GM12878 (cell line): ENCODE data around the gene HNRNPR. TPM values are rescaled to one million over a fixed set of nuclear protein-coding genes. Genes with fewer than 3 reads are reported as not detected.

Source experiments
- ATAC-seq: fragments of 200-7000 bp; cut with Tn5 transposase; 3 replicates; pipeline ENCODE4 v1.9.1; 2020; ENCODE audit warnings: mild to moderate bottlenecking, moderate library complexity
- BruUV-seq: library from RNA; stranded (reverse); fragments of 400-500 nt; replicated peaks from 2 replicates; lab custom pipeline; 2021; lab: Mats Ljungman, UMichigan
- CTCF ChIA-PET: fragments of 300-600 bp; sonication (Branson Sonifier 250); formaldehyde crosslinking; extraction: SDS; loops from one replicate; lab custom pipeline; 2021; ENCODE audit warnings: inconsistent platforms; lab: Yijun Ruan, JAX
- POLR2A ChIA-PET: fragments of 350-600 bp; formaldehyde crosslinking; extraction: SDS; loops from one replicate; lab custom pipeline; 2021; ENCODE audit warnings: inconsistent platforms; lab: Charles Lee
- RAD21 ChIA-PET: fragments of 300-600 bp; sonication (Branson Sonifier 250); formaldehyde crosslinking; loops from one replicate; lab custom pipeline; 2023; ENCODE audit warnings: antibody characterized with exemption; ENCODE audit not compliant: unreplicated experiment; lab: Charles Lee
- SMC1A ChIA-PET: fragments of 300-600 bp; sonication (Branson Sonifier 250); formaldehyde crosslinking; loops from one replicate; lab custom pipeline; 2023; ENCODE audit not compliant: unreplicated experiment, uncharacterized antibody; lab: Charles Lee
- DNase-seq: peaks from one replicate; pipeline ENCODE4 v3.0.0-alpha.2; 2011; ENCODE audit warnings: low read depth, low spot score
- FAIRE-seq: peaks from 3 replicates; lab custom pipeline; 2011; peaks lifted over from hg19 to GRCh38; lab: Jason Lieb, UNC
- H2AFZ ChIP-seq: 2 replicates; pipeline ENCODE4 v1.6.0; 2011; ENCODE audit warnings: low read depth, low read length, control low read depth; ENCODE audit not compliant: control insufficient read depth
- H3K27ac ChIP-seq: 2 replicates; pipeline ENCODE4 v1.5.1; 2011; ENCODE audit warnings: control low read depth; ENCODE audit not compliant: control insufficient read depth, insufficient read depth
- H3K27me3 ChIP-seq, 2 experiments: replicated peaks in 1 of 2; 2 replicates each; pipeline versions ENCODE4 v1.6.0 to v1.6.1; 2011; ENCODE audit warnings: low read length in 1 of 2; ENCODE audit not compliant: control insufficient read depth in 2 of 2, insufficient read depth in 2 of 2
- H3K36me3 ChIP-seq, 2 experiments: 2 replicates each; pipeline ENCODE4 v1.5.1; 2011; ENCODE audit warnings: low read length in 1 of 2; ENCODE audit not compliant: control insufficient read depth in 2 of 2, insufficient read depth in 2 of 2
- H3K4me1 ChIP-seq: 2 replicates; pipeline ENCODE4 v1.6.1; 2011; ENCODE audit warnings: mild to moderate bottlenecking, low read length, moderate library complexity, mixed read lengths; ENCODE audit not compliant: control insufficient read depth, insufficient read depth
- H3K4me2 ChIP-seq: 2 replicates; pipeline ENCODE4 v1.6.0; 2011; ENCODE audit warnings: control low read depth; ENCODE audit not compliant: control insufficient read depth, insufficient read depth
- H3K4me3 ChIP-seq: fragments of 200-600 bp; sonication (generic); 2 replicates; pipeline ENCODE4 v1.5.1; 2016
- H3K79me2 ChIP-seq: 2 replicates; pipeline ENCODE4 v1.6.0; 2011; ENCODE audit warnings: low read length; ENCODE audit not compliant: control insufficient read depth, insufficient read depth
- H3K9ac ChIP-seq: 2 replicates; pipeline ENCODE4 v1.8.0; 2011; ENCODE audit warnings: low read length, control low read depth, mixed read lengths; ENCODE audit not compliant: control insufficient read depth, insufficient read depth
- H3K9me3 ChIP-seq: replicated peaks from 3 replicates; pipeline ENCODE4 v1.5.1; 2011; ENCODE audit warnings: mild to moderate bottlenecking, low read length; ENCODE audit not compliant: control insufficient read depth, insufficient read depth
- H4K20me1 ChIP-seq: 2 replicates; pipeline ENCODE4 v1.6.0; 2011; ENCODE audit not compliant: control insufficient read depth, insufficient read depth
- BCL11A ChIP-seq: IDR thresholded peaks from 2 replicates; pipeline ENCODE4 v1.6.1; 2011; ENCODE audit warnings: low read depth, low read length
- BRCA1 ChIP-seq: IDR thresholded peaks from 2 replicates; pipeline ENCODE4 v1.6.1; 2011; ENCODE audit warnings: low read depth, low read length, improper control_type of control experiment
- EZH2 ChIP-seq: IDR thresholded peaks from 2 replicates; pipeline ENCODE4 v1.6.1; 2012; ENCODE audit warnings: low read depth, mild to moderate bottlenecking, control low read depth, inconsistent platforms, low read length, borderline replicate concordance; ENCODE audit not compliant: control insufficient read depth
- GATAD2B ChIP-seq: fragments of 450-650 bp; conservative IDR thresholded peaks from 2 replicates; pipeline ENCODE4 v1.6.1; 2017; ENCODE audit warnings: low read depth, mild to moderate bottlenecking, moderate library complexity
- RBBP5 ChIP-seq: fragments of 200-600 bp; sonication (generic); conservative IDR thresholded peaks from 2 replicates; pipeline ENCODE4 v1.6.1; 2016
- SRF ChIP-seq, 2 experiments: IDR thresholded peaks; 2 replicates each; pipeline ENCODE4 v1.6.1; 2011; ENCODE audit warnings: low read depth in 2 of 2, low read length in 2 of 2, mild to moderate bottlenecking in 1 of 2, moderate library complexity in 1 of 2
- STAT1 ChIP-seq: fragments of 450-650 bp; conservative IDR thresholded peaks from 2 replicates; pipeline ENCODE4 v1.6.1; 2014; ENCODE audit warnings: antibody characterized with exemption, mild to moderate bottlenecking
- TCF3 ChIP-seq: IDR thresholded peaks from 2 replicates; pipeline ENCODE4 v1.6.1; 2012; ENCODE audit warnings: low read depth, mild to moderate bottlenecking, low read length, borderline replicate concordance; ENCODE audit not compliant: insufficient read depth
- ZSCAN29 ChIP-seq: fragments of 450-650 bp; IDR thresholded peaks from 2 replicates; pipeline ENCODE4 v1.6.1; 2017; ENCODE audit warnings: mild to moderate bottlenecking, moderate library complexity
- WGBS: methylation state at CpG from one replicate; pipeline ENCODE4 v1.1.6; 2016; ENCODE audit warnings: low lambda C conversion rate; ENCODE audit not compliant: insufficient replicate concordance, insufficient coverage; ENCODE audit errors: missing lambda C conversion rate; 5-methylcytosine and 5-hydroxymethylcytosine counted together
- in situ Hi-C: fragments of 300-500 bp; cut with MboI; formaldehyde crosslinking; loops from 9 replicates; pipeline ENCODE4 v1.14.3; 2018; ENCODE audit warnings: mixed read lengths
- intact Hi-C: fragments of 100-400 bp; cut with micrococcal nuclease; formaldehyde crosslinking; loops from one replicate; pipeline ENCODE4 v1.14.2; 2022; ENCODE audit not compliant: unreplicated experiment
- polyA plus RNA-seq, 11 experiments: library from polyadenylated mRNA; depleted of rRNA in 4 of 11; unstranded in 6 of 11; stranded (reverse) in 5 of 11; fragments of >200 nt; fragmentation: Nextera tagmentation in 4 of 11; fragmentation: Illumina TruSeq in 1 of 11; extraction: Ambion mirVana in 4 of 11; extraction: Trizol in 1 of 11; gene quantifications; 1 replicate in 1 of 11; 2 replicates in 10 of 11; pipeline versions ENCODE4 v1.2.1 to v1.2.3, GENCODE V29; 2011 to 2016; ENCODE audit warnings: inconsistent platforms in 2 of 11, missing spikeins in 2 of 11, low read depth in 1 of 11
- total RNA-seq, 4 experiments: library from RNA; depleted of rRNA in 3 of 4; stranded (reverse); fragments of >200 nt in 3 of 4; fragmentation: Illumina TruSeq in 1 of 4; extraction: Trizol in 1 of 4; gene quantifications; 2 replicates each; pipeline versions ENCODE4 v1.2.1 to v1.2.3, GENCODE V29; 2013 to 2021
- TF ChIP-seq, protein P1 (sequence below): fragments of 450-650 bp; IDR thresholded peaks from 2 replicates; pipeline ENCODE4 v1.6.1; 2017; ENCODE audit warnings: low read depth, mild to moderate bottlenecking, moderate library complexity
- TF ChIP-seq, protein P2 (sequence below): IDR thresholded peaks from 2 replicates; pipeline ENCODE4 v1.6.1; 2012; ENCODE audit warnings: mild to moderate bottlenecking, low read depth, low read length
- TF ChIP-seq, protein P3 (sequence below): fragments of 450-650 bp; IDR thresholded peaks from 2 replicates; pipeline ENCODE4 v1.6.1; 2017; ENCODE audit warnings: mild to moderate bottlenecking, moderate library complexity

HNRNPR gene
- total and polyA plus RNA-seq, 10 of the 15 experiments (the other 5 are each of a cell fraction or from before 2014, with no cell fraction given): 80.5 to 280 (median 218) TPM

DNA sequence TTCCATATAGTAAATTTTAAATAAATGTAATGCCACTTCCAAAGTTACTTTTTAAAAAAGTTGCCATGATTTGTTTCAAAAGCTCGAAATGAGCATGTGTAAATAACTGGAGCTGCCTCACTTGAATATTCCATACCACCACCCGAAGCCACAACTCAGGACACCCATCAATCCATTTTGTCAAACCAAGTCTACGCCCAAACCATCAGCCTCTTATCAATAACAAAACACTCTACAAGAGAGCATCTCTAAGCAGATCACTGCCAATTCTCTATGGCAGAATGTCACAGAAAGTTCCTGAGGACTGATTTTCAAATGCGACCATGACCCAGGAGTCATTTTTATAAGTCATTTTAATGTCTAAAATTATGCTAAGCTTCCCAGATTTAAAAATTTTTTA is 4.5 kb downstream of the HNRNPR start (continued):
- TF ChIP-seq BRCA1 (no peak), BCL11A (no peak)
- TF ChIP-seq, all 136 proteins: peak for 0

DNA sequence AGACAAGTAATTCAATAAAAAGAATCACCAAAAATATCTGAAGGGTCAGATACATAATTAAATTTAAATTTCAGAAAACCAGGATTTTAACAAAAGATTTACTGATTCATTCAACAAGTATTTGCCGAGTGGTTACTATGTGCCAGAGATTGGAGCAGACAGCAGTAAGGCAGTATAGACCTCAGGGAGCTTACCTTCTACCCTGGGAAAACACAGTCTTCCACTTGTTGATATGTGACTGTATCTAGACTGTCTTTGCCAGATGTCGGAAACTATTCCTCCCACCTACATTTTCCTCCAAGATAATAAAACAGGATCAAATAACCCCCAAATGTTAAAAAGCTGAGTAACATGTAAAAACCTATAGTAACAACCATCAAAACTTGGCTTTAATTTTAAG is 6.2 kb downstream of the HNRNPR start:
- WGBS: 92% methylated on average over 2 of the region's 2 CpGs
- BruUV-seq: no TSS peak
- Histone ChIP-seq H3K4me3 (no peak overlapping the region), H3K27ac (no peak overlapping the region), H3K4me1 (peaks cover 3% of the 10 kb centered on the region; the same call in 1 of the 2 replicates), H3K9me3 (no peaks in the 10 kb centered on the region), H3K27me3 (no peaks in the 10 kb centered on the region), H3K9ac (no peak overlapping the region), H4K20me1 (peaks cover 17% of the 10 kb centered on the region; the same call in 1 of the 2 replicates), H3K36me3 (peaks cover 2 to 27% of the 10 kb centered on the region in 2 experiments), H3K4me2 (no peak overlapping the region), H3K79me2 (peaks cover 67% of the 10 kb centered on the region), H2AFZ (no peak overlapping the region)
- ATAC-seq: no peak
- ChIA-PET POLR2A (interaction anchor here (1.1 to 1.5 kb wide), 3 partner anchors 9 to 34 kb away, joined by 3 to 5 read pairs (median 4); no protein-coding TSS in a partner anchor), RAD21 (interaction anchor here (1.1 kb wide), 1 partner anchor 30 kb away, joined by 3 read pairs; no protein-coding TSS in a partner anchor), SMC1A (interaction anchor here (0.7 to 1.2 kb wide), 4 partner anchors 19 to 65 kb away, joined by 3 to 4 read pairs (median 4); no protein-coding TSS in a partner anchor), CTCF (interaction anchor here (1.6 to 2.0 kb wide), 2 partner anchors 8 to 66 kb away, joined by 4 to 9 read pairs; no protein-coding TSS in a partner anchor)
- intact Hi-C loops (no loop called here), in situ Hi-C loops (no loop called here)
- FAIRE-seq: no peak
- DNase-seq: no peak
- TF ChIP-seq STAT1 (no peak), SRF (IDR thresholded peaks at IDR 0.05; ENCODE audit: low read depth in 2 of 2, low read length in 2 of 2) (no peak), GATAD2B (no peak), TCF3 (no peak), EZH2 (no peak), RBBP5 (no peak), ZSCAN29 (no peak)
- TF ChIP-seq, protein P1, sequence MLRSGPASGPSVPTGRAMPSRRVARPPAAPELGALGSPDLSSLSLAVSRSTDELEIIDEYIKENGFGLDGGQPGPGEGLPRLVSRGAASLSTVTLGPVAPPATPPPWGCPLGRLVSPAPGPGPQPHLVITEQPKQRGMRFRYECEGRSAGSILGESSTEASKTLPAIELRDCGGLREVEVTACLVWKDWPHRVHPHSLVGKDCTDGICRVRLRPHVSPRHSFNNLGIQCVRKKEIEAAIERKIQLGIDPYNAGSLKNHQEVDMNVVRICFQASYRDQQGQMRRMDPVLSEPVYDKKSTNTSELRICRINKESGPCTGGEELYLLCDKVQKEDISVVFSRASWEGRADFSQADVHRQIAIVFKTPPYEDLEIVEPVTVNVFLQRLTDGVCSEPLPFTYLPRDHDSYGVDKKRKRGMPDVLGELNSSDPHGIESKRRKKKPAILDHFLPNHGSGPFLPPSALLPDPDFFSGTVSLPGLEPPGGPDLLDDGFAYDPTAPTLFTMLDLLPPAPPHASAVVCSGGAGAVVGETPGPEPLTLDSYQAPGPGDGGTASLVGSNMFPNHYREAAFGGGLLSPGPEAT: no peak
- TF ChIP-seq, protein P2, sequence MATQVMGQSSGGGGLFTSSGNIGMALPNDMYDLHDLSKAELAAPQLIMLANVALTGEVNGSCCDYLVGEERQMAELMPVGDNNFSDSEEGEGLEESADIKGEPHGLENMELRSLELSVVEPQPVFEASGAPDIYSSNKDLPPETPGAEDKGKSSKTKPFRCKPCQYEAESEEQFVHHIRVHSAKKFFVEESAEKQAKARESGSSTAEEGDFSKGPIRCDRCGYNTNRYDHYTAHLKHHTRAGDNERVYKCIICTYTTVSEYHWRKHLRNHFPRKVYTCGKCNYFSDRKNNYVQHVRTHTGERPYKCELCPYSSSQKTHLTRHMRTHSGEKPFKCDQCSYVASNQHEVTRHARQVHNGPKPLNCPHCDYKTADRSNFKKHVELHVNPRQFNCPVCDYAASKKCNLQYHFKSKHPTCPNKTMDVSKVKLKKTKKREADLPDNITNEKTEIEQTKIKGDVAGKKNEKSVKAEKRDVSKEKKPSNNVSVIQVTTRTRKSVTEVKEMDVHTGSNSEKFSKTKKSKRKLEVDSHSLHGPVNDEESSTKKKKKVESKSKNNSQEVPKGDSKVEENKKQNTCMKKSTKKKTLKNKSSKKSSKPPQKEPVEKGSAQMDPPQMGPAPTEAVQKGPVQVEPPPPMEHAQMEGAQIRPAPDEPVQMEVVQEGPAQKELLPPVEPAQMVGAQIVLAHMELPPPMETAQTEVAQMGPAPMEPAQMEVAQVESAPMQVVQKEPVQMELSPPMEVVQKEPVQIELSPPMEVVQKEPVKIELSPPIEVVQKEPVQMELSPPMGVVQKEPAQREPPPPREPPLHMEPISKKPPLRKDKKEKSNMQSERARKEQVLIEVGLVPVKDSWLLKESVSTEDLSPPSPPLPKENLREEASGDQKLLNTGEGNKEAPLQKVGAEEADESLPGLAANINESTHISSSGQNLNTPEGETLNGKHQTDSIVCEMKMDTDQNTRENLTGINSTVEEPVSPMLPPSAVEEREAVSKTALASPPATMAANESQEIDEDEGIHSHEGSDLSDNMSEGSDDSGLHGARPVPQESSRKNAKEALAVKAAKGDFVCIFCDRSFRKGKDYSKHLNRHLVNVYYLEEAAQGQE: no peak
- TF ChIP-seq, protein P3, sequence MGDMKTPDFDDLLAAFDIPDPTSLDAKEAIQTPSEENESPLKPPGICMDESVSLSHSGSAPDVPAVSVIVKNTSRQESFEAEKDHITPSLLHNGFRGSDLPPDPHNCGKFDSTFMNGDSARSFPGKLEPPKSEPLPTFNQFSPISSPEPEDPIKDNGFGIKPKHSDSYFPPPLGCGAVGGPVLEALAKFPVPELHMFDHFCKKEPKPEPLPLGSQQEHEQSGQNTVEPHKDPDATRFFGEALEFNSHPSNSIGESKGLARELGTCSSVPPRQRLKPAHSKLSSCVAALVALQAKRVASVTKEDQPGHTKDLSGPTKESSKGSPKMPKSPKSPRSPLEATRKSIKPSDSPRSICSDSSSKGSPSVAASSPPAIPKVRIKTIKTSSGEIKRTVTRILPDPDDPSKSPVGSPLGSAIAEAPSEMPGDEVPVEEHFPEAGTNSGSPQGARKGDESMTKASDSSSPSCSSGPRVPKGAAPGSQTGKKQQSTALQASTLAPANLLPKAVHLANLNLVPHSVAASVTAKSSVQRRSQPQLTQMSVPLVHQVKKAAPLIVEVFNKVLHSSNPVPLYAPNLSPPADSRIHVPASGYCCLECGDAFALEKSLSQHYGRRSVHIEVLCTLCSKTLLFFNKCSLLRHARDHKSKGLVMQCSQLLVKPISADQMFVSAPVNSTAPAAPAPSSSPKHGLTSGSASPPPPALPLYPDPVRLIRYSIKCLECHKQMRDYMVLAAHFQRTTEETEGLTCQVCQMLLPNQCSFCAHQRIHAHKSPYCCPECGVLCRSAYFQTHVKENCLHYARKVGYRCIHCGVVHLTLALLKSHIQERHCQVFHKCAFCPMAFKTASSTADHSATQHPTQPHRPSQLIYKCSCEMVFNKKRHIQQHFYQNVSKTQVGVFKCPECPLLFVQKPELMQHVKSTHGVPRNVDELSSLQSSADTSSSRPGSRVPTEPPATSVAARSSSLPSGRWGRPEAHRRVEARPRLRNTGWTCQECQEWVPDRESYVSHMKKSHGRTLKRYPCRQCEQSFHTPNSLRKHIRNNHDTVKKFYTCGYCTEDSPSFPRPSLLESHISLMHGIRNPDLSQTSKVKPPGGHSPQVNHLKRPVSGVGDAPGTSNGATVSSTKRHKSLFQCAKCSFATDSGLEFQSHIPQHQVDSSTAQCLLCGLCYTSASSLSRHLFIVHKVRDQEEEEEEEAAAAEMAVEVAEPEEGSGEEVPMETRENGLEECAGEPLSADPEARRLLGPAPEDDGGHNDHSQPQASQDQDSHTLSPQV: no peak
